Calu3 (cell line): ENCODE results near the gene ALDH6A1. TPM values are rescaled to one million over a fixed set of nuclear protein-coding genes. Genes with fewer than 3 reads are reported as not detected.

ENCODE experiments used
- BruUV-seq: library from RNA; stranded (reverse); fragments of 400-500 nt; replicated peaks from 2 replicates; lab custom pipeline; 2021; lab: Mats Ljungman, UMichigan
- CTCF ChIA-PET: fragments of 300-600 bp; sonication (Branson Sonifier 250); formaldehyde crosslinking; loops from one replicate; lab custom pipeline; 2022; ENCODE audit warnings: antibody characterized with exemption; lab: Charles Lee
- DNase-seq: peaks from one replicate; pipeline ENCODE4 v3.0.0; 2022
- H3K27ac Mint-ChIP-seq: one replicate; pipeline ENCODE4 v1.8.0; 2022; ENCODE audit warnings: mixed read lengths; ENCODE audit not compliant: unreplicated experiment
- H3K27me3 Mint-ChIP-seq: one replicate; pipeline ENCODE4 v1.8.0; 2022; ENCODE audit warnings: mixed read lengths; ENCODE audit not compliant: unreplicated experiment
- H3K36me3 Mint-ChIP-seq: one replicate; pipeline ENCODE4 v1.8.0; 2022; ENCODE audit warnings: mild to moderate bottlenecking, moderate library complexity, mixed read lengths; ENCODE audit not compliant: insufficient read depth, unreplicated experiment
- H3K4me1 Mint-ChIP-seq: one replicate; pipeline ENCODE4 v1.8.0; 2022; ENCODE audit warnings: mild to moderate bottlenecking, low read depth, mixed read lengths; ENCODE audit not compliant: unreplicated experiment
- H3K4me3 Mint-ChIP-seq: one replicate; pipeline ENCODE4 v1.8.0; 2022; ENCODE audit warnings: mild to moderate bottlenecking, low read depth, moderate library complexity, mixed read lengths; ENCODE audit not compliant: unreplicated experiment
- H3K9me3 Mint-ChIP-seq: one replicate; pipeline ENCODE4 v1.8.0; 2022; ENCODE audit warnings: low read depth, mixed read lengths; ENCODE audit not compliant: unreplicated experiment
- intact Hi-C: fragments of 100-400 bp; cut with micrococcal nuclease; formaldehyde crosslinking; loops from one replicate; pipeline ENCODE4 v1.10.0; 2022; ENCODE audit not compliant: unreplicated experiment
- total RNA-seq: library from RNA; stranded (reverse); gene quantifications from 2 replicates; pipeline ENCODE4 v1.2.3, GENCODE V29; 2022
- TF ChIP-seq, protein P1 (sequence below): fragments of 200-600 bp; IDR thresholded peaks from one replicate; pipeline ENCODE4 v1.8.0; 2022; ENCODE audit warnings: antibody characterized with exemption; ENCODE audit not compliant: unreplicated experiment

ALDH6A1 gene
- total RNA-seq, 1 experiment from 2014 or later, result 17.2 TPM

DNA sequence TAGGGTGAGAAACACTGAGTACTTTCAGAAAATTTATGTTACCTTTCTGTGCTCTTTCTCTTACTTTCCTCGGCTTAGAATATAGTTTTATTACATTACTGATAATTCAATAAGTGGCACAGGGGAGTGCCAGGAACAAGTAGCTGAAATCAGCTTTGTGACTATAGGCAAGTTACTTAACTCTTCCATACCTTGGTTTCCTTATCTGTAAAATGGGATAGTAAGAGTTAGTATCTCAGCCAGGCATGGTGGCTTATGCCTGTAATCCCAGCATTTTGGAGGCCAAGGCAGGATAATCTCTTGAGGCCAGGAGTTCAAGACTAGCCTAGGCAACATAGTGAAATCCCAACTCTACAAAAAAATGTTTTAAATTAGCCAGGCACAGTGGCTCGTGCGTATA, 49.7 kb downstream of the ALDH6A1 start:
- no peaks in the 10 kb centered on the region for H3K9me3 Mint-ChIP-seq
- CTCF ChIA-PET, result no interaction called here
- no peaks in the 10 kb centered on the region for H3K36me3 Mint-ChIP-seq
- no peak overlapping the region for H3K27ac Mint-ChIP-seq
- intact Hi-C loops, result loop anchor here (10.0 kb wide), 1 partner anchor 150 kb away; the partner anchor contains the start of gene ZNF410
- H3K4me1 Mint-ChIP-seq, result no peaks in the 10 kb centered on the region
- no peak overlapping the region for H3K4me3 Mint-ChIP-seq
- BruUV-seq, result no TSS peak
- TF ChIP-seq, protein P1, sequence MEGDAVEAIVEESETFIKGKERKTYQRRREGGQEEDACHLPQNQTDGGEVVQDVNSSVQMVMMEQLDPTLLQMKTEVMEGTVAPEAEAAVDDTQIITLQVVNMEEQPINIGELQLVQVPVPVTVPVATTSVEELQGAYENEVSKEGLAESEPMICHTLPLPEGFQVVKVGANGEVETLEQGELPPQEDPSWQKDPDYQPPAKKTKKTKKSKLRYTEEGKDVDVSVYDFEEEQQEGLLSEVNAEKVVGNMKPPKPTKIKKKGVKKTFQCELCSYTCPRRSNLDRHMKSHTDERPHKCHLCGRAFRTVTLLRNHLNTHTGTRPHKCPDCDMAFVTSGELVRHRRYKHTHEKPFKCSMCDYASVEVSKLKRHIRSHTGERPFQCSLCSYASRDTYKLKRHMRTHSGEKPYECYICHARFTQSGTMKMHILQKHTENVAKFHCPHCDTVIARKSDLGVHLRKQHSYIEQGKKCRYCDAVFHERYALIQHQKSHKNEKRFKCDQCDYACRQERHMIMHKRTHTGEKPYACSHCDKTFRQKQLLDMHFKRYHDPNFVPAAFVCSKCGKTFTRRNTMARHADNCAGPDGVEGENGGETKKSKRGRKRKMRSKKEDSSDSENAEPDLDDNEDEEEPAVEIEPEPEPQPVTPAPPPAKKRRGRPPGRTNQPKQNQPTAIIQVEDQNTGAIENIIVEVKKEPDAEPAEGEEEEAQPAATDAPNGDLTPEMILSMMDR, result no peak
- no peak for DNase-seq
- H3K27me3 Mint-ChIP-seq, result no peaks in the 10 kb centered on the region

DNA sequence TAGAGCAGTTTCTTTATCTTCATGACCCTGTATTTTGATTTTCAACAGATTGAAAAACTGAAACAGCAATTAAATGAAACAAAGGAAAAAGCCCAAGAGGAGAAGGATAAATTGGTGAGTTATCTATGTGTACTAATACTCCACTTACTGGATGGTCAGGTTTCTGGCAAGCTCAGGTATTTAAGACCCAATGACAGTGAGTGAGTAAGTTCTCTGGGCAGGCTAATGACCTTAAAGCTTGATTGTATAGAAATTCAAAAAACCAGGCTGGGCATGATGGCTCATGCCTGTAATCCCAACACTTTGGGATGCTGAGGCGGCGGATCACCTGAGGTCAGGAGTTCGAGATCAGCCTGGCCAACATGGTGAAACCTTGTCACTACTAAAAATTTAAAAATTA, 55.1 kb downstream of the ALDH6A1 start:
- H3K9me3 Mint-ChIP-seq, result no peaks in the 10 kb centered on the region
- DNase-seq, result no peak
- H3K36me3 Mint-ChIP-seq, result no peaks in the 10 kb centered on the region
- no peaks in the 10 kb centered on the region for H3K4me1 Mint-ChIP-seq
- no peak overlapping the region for H3K27ac Mint-ChIP-seq
- H3K27me3 Mint-ChIP-seq, result no peaks in the 10 kb centered on the region
- TF ChIP-seq, protein P1, result no peak
- intact Hi-C loops, result no loop called here
- CTCF ChIA-PET, result interaction anchor here (0.6 kb wide), 1 partner anchor 87 kb away, joined by 3 read pairs; no protein-coding TSS in a partner anchor
- no TSS peak for BruUV-seq
- no peak overlapping the region for H3K4me3 Mint-ChIP-seq

DNA sequence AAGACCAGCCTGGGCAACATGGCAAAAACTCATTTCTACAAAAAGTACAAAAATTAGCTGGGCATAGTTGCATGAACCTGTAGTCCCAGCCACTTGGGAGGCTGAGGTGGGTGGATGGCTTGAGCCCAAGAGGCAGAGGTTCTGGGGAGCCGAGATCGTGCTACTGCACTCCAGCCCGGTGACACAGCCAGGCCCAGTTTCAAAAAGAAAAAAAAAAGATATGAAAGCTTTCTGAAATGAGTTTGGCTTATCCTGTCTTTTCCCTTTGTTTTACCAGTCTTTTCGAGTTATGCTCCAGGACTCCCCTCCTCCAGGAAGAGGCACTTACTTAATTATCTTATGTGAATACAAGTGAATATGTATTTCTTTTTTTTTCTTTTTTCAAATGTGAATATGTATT, 61.9 kb downstream of the ALDH6A1 start:
- H3K36me3 Mint-ChIP-seq, result peaks cover 19% of the 10 kb centered on the region
- H3K27ac Mint-ChIP-seq, result no peak overlapping the region
- TF ChIP-seq, protein P1, result no peak
- no peaks in the 10 kb centered on the region for H3K27me3 Mint-ChIP-seq
- no TSS peak for BruUV-seq
- no peak for DNase-seq
- no peak overlapping the region for H3K4me3 Mint-ChIP-seq
- no peaks in the 10 kb centered on the region for H3K4me1 Mint-ChIP-seq
- no peaks in the 10 kb centered on the region for H3K9me3 Mint-ChIP-seq
- CTCF ChIA-PET, result no interaction called here
- intact Hi-C loops, result no loop called here

DNA sequence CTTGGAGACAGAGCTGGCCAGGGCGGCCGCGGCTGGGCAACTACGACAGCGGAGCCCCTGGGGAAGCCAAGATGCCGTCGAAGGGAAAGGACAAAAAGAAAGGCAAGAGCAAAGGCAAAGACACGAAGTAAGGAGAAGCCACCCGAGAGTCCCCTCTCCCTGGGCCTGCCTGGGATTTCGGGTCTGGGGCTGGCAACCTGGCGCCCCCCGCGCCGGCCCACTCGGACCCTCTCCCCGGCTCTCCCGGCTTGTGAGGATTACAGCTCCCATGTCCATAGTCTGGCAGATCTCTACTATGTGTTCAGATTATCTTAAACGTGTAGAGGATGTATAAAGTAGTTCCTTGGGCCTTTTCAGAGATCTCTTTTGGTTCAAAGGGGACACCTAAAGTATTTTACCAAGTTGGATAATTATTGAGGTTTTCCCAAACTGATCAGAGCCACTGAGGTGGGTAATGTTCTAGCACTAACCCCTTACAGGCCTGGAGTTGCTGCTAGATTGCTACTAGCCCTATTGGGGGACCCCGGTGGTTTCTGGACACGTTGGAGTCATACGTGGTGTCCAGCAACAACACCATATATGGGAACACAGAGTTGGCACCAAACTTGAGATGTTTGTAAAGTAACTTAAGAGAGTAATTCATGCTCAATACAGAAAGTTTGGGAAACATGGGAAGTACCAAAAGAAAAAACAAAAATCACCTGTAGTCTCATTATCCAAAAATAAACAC, 64.7 kb downstream of the ALDH6A1 start:
- TF ChIP-seq, protein P1, result no peak
- intact Hi-C loops, result no loop called here
- Mint-ChIP-seq H3K9me3 (no peaks in the 10 kb centered on the region), H3K27me3 (no peaks in the 10 kb centered on the region), H3K36me3 (peaks cover 19% of the 10 kb centered on the region), H3K4me3 (peak overlapping the region; percentile 67), H3K4me1 (no peaks in the 10 kb centered on the region), H3K27ac (peak overlapping the region; percentile 73)
- BruUV-seq, result TSS peak; percentile 77
- DNase-seq, result no peak
- CTCF ChIA-PET, result interaction anchor here (0.6 kb wide), 1 partner anchor 67 kb away, joined by 7 read pairs; no protein-coding TSS in a partner anchor
